HCT116 (cell line): ENCODE measurements around the gene OPALIN. TPM values are rescaled to one million over a fixed set of nuclear protein-coding genes. Genes with fewer than 3 reads are reported as not detected.

Source experiments
- ATAC-seq: fragments of 200-7000 bp; cut with Tn5 transposase; 2 replicates; pipeline ENCODE4 v1.9.1; 2020; ENCODE audit warnings: mild to moderate bottlenecking, moderate library complexity
- BruUV-seq: library from RNA; stranded (reverse); fragments of 400-500 nt; replicated peaks from 2 replicates; lab custom pipeline; 2021; lab: Mats Ljungman, UMichigan
- CTCF ChIA-PET: fragments of 300-600 bp; sonication (Branson Sonifier 250); formaldehyde crosslinking; loops from one replicate; lab custom pipeline; 2021; ENCODE audit warnings: antibody characterized with exemption; lab: Charles Lee
- POLR2A ChIA-PET: fragments of 300-600, 350-600 bp; sonication (Branson Sonifier 250); formaldehyde crosslinking; loops from one replicate; lab custom pipeline; 2021; ENCODE audit warnings: antibody characterized with exemption; lab: Charles Lee
- RAD21 ChIA-PET, 2 experiments: fragments of 300-600 bp; sonication (Branson Sonifier 250); formaldehyde crosslinking; loops; one replicate each; lab custom pipeline; 2023; ENCODE audit warnings: low total read pairs in 2 of 2; ENCODE audit not compliant: uncharacterized antibody in 2 of 2, unreplicated experiment in 2 of 2, low non-redundant PET in 1 of 2; lab: Charles Lee
- DNase-seq: peaks from one replicate; pipeline ENCODE4 v3.0.0-alpha.2; 2010; ENCODE audit warnings: low read depth, low spot score
- H2AFZ ChIP-seq: fragments of 200-600 bp; shearing (Covaris generic), sonication (generic); 2 replicates; pipeline ENCODE4 v1.6.1; 2017; ENCODE audit warnings: low read depth, mixed run types, mixed read lengths, antibody characterized with exemption, low read length; ENCODE audit not compliant: poor library complexity, severe bottlenecking
- H3K27ac ChIP-seq: 2 replicates; pipeline ENCODE4 v1.5.1; 2012; ENCODE audit warnings: low read depth, low read length
- H3K27me3 ChIP-seq: fragments of 200-600 bp; sonication (generic); 2 replicates; pipeline ENCODE4 v1.6.1; 2016; ENCODE audit warnings: mixed run types, low read length, mixed read lengths; ENCODE audit not compliant: insufficient read depth
- H3K36me3 ChIP-seq, 2 experiments: fragments of 200-500 bp in 1 of 2; fragments of 200-600 bp in 1 of 2; sonication (Bioruptor generic) in 1 of 2; sonication (generic) in 1 of 2; 2 replicates each; pipeline versions ENCODE4 v1.5.1 to v1.6.1; 2014 to 2016; ENCODE audit warnings: low read length in 2 of 2, inconsistent platforms in 1 of 2, mixed read lengths in 1 of 2, mixed run types in 1 of 2; ENCODE audit not compliant: insufficient read depth in 2 of 2, control insufficient read depth in 1 of 2
- H3K4me1 ChIP-seq, 2 experiments: fragments of 200-600 bp in 1 of 2; sonication (generic) in 1 of 2; 2 replicates each; pipeline versions ENCODE4 v1.5.1 to v1.6.1; 2012 to 2017; ENCODE audit warnings: low read length in 2 of 2, inconsistent platforms in 1 of 2, mild to moderate bottlenecking in 1 of 2, mixed read lengths in 1 of 2, mixed run types in 1 of 2, moderate library complexity in 1 of 2; ENCODE audit not compliant: insufficient read depth in 2 of 2, control insufficient read depth in 1 of 2
- H3K4me2 ChIP-seq: fragments of 200-600 bp; sonication (generic); 2 replicates; pipeline ENCODE4 v1.6.1; 2017; ENCODE audit warnings: mixed run types, low read length, mixed read lengths
- H3K4me3 ChIP-seq, 2 experiments: fragments of 200-600 bp in 1 of 2; sonication (generic) in 1 of 2; replicated peaks in 1 of 2; 2 replicates each; pipeline ENCODE4 v1.5.1; 2011 to 2016; ENCODE audit warnings: low read length in 2 of 2, control low read depth in 1 of 2, low read depth in 1 of 2, mild to moderate bottlenecking in 1 of 2, mixed read lengths in 1 of 2, mixed run types in 1 of 2
- H3K79me2 ChIP-seq: fragments of 200-600 bp; sonication (generic); 2 replicates; pipeline ENCODE4 v1.6.1; 2017; ENCODE audit warnings: mild to moderate bottlenecking, mixed run types, low read length, moderate library complexity, mixed read lengths; ENCODE audit not compliant: insufficient read depth
- H3K9ac ChIP-seq: fragments of 200-600 bp; sonication (generic); 2 replicates; pipeline ENCODE4 v1.6.1; 2016; ENCODE audit warnings: low read length, mixed read lengths
- H3K9me2 ChIP-seq: fragments of 200-600 bp; sonication (generic), shearing (Covaris generic); 2 replicates; pipeline ENCODE4 v1.6.1; 2017; ENCODE audit warnings: mixed run types, mild to moderate bottlenecking, moderate library complexity; ENCODE audit not compliant: insufficient read depth
- H3K9me3 ChIP-seq, 2 experiments: fragments of 200-500 bp in 1 of 2; fragments of 200-600 bp in 1 of 2; sonication (Bioruptor generic) in 1 of 2; sonication (generic) in 1 of 2; 2 replicates each; pipeline ENCODE4 v1.6.1; 2014 to 2017; ENCODE audit warnings: low read length in 2 of 2, mixed read lengths in 2 of 2, inconsistent platforms in 1 of 2, low read depth in 1 of 2, mild to moderate bottlenecking in 1 of 2, mixed run types in 1 of 2, moderate library complexity in 1 of 2; ENCODE audit not compliant: control insufficient read depth in 1 of 2, insufficient read depth in 1 of 2
- H4K20me1 ChIP-seq: fragments of 200-600 bp; sonication (generic), shearing (Covaris generic); 2 replicates; pipeline ENCODE4 v1.6.1; 2017; ENCODE audit warnings: mixed run types, mild to moderate bottlenecking, moderate library complexity; ENCODE audit not compliant: insufficient read depth
- CEBPB ChIP-seq: IDR thresholded peaks from 2 replicates; pipeline ENCODE4 v1.6.1; 2012; ENCODE audit warnings: low read depth
- FOSL1 ChIP-seq: IDR thresholded peaks from 2 replicates; pipeline ENCODE4 v1.6.1; 2012; ENCODE audit warnings: low read depth
- JUND ChIP-seq: IDR thresholded peaks from 2 replicates; pipeline ENCODE4 v1.6.1; 2012
- POLR2A ChIP-seq: IDR thresholded peaks from 2 replicates; pipeline ENCODE4 v1.7.0; 2011; ENCODE audit warnings: borderline replicate concordance; ENCODE audit not compliant: insufficient read depth, insufficient read length; ENCODE audit errors: extremely low read depth
- POLR2AphosphoS5 ChIP-seq: IDR thresholded peaks from 2 replicates; pipeline ENCODE4 v1.6.1; 2011; ENCODE audit warnings: mild to moderate bottlenecking, low read depth, low read length, moderate library complexity
- RAD21 ChIP-seq: IDR thresholded peaks from 2 replicates; pipeline ENCODE4 v1.6.1; 2012; ENCODE audit warnings: low read depth, mild to moderate bottlenecking
- SP1 ChIP-seq: IDR thresholded peaks from 2 replicates; pipeline ENCODE4 v1.6.1; 2012; ENCODE audit warnings: low read depth
- YY1 ChIP-seq: IDR thresholded peaks from 2 replicates; pipeline ENCODE4 v1.6.1; 2011; ENCODE audit warnings: low read length, low read depth, moderate library complexity, mild to moderate bottlenecking; ENCODE audit not compliant: insufficient replicate concordance; ENCODE audit errors: extremely low read depth
- ZFX ChIP-seq: fragments of 450-650 bp; IDR thresholded peaks from 2 replicates; pipeline ENCODE4 v1.6.1; 2017
- ZNF274 ChIP-seq: fragments of 200-500 bp; sonication (Bioruptor generic); IDR thresholded peaks from 2 replicates; pipeline ENCODE4 v1.6.1; 2014; ENCODE audit warnings: mild to moderate bottlenecking, low read depth, low read length, inconsistent platforms
- intact Hi-C: fragments of 100-400 bp; cut with micrococcal nuclease; formaldehyde crosslinking; loops from 2 replicates; pipeline ENCODE4 v1.10.0; 2022
- total RNA-seq: library from RNA; stranded (reverse); gene quantifications from one replicate; pipeline ENCODE4 v1.2.1, GENCODE V29; 2021; ENCODE audit not compliant: unreplicated experiment
- TF ChIP-seq, protein P1 (sequence below): IDR thresholded peaks from 2 replicates; pipeline ENCODE4 v1.6.1; 2012; ENCODE audit warnings: low read depth
- TF ChIP-seq, protein P2 (sequence below): IDR thresholded peaks from 2 replicates; pipeline ENCODE4 v1.6.1; 2012
- TF ChIP-seq, protein P3 (sequence below), 3 experiments: fragments of 200-600 bp in 1 of 3; sonication (generic) in 1 of 3; IDR thresholded peaks in 2 of 3; conservative IDR thresholded peaks in 1 of 3; 2 replicates each; pipeline ENCODE4 v1.5.1; 2012 to 2017; ENCODE audit warnings: low read depth in 2 of 3, low read length in 2 of 3, antibody characterized with exemption in 1 of 3, borderline replicate concordance in 1 of 3, control low read depth in 1 of 3, mild to moderate bottlenecking in 1 of 3, mixed read lengths in 1 of 3, mixed run types in 1 of 3, moderate library complexity in 1 of 3; ENCODE audit not compliant: insufficient read depth in 1 of 3

The OPALIN gene
- total RNA-seq, 1 experiment from 2014 or later: not detected

DNA sequence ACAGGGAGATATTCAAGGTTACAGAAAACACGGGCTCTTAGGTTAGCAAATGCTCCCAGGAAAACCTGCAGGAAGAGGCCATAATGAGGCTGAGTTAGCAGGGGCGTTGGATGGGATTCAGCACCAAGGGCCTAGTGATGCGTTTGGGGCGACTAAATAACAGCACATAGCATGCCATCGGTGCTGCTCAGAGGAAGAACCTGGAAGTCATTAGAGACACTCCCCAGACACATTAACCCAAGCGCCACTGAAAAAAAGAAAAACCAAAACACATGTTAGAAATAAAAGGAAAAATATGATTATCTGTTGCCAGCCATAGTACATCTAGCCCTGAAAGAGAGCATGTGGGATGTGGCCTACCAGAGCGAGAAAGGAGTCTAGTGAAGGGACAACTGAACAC is 28.8 kb upstream of the OPALIN start:
- DNase-seq: no peak
- Histone ChIP-seq H3K9ac (no peak overlapping the region), H3K9me3 (no peaks in the 10 kb centered on the region), H3K4me3 (no peak overlapping the region), H3K4me2 (no peak overlapping the region), H3K79me2 (no peaks in the 10 kb centered on the region), H2AFZ (no peak overlapping the region), H3K36me3 (no peaks in the 10 kb centered on the region), H3K9me2 (no peaks in the 10 kb centered on the region), H3K27ac (no peak overlapping the region), H3K4me1 (no peaks in the 10 kb centered on the region), H3K27me3 (peaks cover 6% of the 10 kb centered on the region; the same call in 1 of the 2 replicates), H4K20me1 (no peaks in the 10 kb centered on the region)
- no peak for ATAC-seq
- no TSS peak for BruUV-seq
- POLR2A ChIA-PET: no interaction called here
- RAD21 ChIA-PET: no interaction called here
- intact Hi-C loops: no loop called here
- no peak for TF ChIP-seq SP1
- TF ChIP-seq POLR2A: no peak
- no peak for TF ChIP-seq FOSL1
- TF ChIP-seq CEBPB: no peak
- TF ChIP-seq, protein P1, sequence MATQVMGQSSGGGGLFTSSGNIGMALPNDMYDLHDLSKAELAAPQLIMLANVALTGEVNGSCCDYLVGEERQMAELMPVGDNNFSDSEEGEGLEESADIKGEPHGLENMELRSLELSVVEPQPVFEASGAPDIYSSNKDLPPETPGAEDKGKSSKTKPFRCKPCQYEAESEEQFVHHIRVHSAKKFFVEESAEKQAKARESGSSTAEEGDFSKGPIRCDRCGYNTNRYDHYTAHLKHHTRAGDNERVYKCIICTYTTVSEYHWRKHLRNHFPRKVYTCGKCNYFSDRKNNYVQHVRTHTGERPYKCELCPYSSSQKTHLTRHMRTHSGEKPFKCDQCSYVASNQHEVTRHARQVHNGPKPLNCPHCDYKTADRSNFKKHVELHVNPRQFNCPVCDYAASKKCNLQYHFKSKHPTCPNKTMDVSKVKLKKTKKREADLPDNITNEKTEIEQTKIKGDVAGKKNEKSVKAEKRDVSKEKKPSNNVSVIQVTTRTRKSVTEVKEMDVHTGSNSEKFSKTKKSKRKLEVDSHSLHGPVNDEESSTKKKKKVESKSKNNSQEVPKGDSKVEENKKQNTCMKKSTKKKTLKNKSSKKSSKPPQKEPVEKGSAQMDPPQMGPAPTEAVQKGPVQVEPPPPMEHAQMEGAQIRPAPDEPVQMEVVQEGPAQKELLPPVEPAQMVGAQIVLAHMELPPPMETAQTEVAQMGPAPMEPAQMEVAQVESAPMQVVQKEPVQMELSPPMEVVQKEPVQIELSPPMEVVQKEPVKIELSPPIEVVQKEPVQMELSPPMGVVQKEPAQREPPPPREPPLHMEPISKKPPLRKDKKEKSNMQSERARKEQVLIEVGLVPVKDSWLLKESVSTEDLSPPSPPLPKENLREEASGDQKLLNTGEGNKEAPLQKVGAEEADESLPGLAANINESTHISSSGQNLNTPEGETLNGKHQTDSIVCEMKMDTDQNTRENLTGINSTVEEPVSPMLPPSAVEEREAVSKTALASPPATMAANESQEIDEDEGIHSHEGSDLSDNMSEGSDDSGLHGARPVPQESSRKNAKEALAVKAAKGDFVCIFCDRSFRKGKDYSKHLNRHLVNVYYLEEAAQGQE: no peak
- TF ChIP-seq ZFX: no peak
- no peak for TF ChIP-seq JUND
- TF ChIP-seq, protein P2, sequence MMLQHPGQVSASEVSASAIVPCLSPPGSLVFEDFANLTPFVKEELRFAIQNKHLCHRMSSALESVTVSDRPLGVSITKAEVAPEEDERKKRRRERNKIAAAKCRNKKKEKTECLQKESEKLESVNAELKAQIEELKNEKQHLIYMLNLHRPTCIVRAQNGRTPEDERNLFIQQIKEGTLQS: no peak
- TF ChIP-seq RAD21: no peak
- TF ChIP-seq, protein P3, sequence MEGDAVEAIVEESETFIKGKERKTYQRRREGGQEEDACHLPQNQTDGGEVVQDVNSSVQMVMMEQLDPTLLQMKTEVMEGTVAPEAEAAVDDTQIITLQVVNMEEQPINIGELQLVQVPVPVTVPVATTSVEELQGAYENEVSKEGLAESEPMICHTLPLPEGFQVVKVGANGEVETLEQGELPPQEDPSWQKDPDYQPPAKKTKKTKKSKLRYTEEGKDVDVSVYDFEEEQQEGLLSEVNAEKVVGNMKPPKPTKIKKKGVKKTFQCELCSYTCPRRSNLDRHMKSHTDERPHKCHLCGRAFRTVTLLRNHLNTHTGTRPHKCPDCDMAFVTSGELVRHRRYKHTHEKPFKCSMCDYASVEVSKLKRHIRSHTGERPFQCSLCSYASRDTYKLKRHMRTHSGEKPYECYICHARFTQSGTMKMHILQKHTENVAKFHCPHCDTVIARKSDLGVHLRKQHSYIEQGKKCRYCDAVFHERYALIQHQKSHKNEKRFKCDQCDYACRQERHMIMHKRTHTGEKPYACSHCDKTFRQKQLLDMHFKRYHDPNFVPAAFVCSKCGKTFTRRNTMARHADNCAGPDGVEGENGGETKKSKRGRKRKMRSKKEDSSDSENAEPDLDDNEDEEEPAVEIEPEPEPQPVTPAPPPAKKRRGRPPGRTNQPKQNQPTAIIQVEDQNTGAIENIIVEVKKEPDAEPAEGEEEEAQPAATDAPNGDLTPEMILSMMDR (IDR thresholded peaks at IDR 0.05 in 2 of 3, conservative IDR thresholded peaks at IDR 0.05 in 1 of 3; ENCODE audit: borderline replicate concordance in 1 of 3, insufficient read depth in 1 of 3, low read depth in 2 of 3, low read length in 2 of 3): no peak
- no peak for TF ChIP-seq POLR2AphosphoS5
- no peak for TF ChIP-seq ZNF274
- no peak for TF ChIP-seq YY1
- CTCF ChIA-PET: no interaction called here
